IMR-90 (cell line): Measurements from ENCODE around the gene TMEM184B. TPM values are rescaled to one million over a fixed set of nuclear protein-coding genes. Genes with fewer than 3 reads are reported as not detected.

Experiments used
- ATAC-seq: fragments of 200-7000 bp; cut with Tn5 transposase; 2 replicates; pipeline ENCODE4 v1.9.1; 2020; ENCODE audit warnings: low read depth, mild to moderate bottlenecking, moderate library complexity
- BruUV-seq: library from RNA; stranded (reverse); fragments of 400-500 nt; replicated peaks from 2 replicates; lab custom pipeline; 2021; lab: Mats Ljungman, UMichigan
- CTCF ChIA-PET: fragments of 300-600 bp; formaldehyde crosslinking; extraction: SDS; loops from one replicate; lab custom pipeline; 2021; ENCODE audit warnings: antibody characterized with exemption; lab: Yijun Ruan, JAX
- POLR2A ChIA-PET: fragments of 300-600 bp; sonication (Branson Sonifier 250); formaldehyde crosslinking; loops from one replicate; lab custom pipeline; 2022; ENCODE audit warnings: antibody characterized with exemption; ENCODE audit not compliant: unreplicated experiment; lab: Charles Lee
- DNase-seq: peaks from one replicate; pipeline ENCODE4 v3.0.0; 2013
- H2AFZ ChIP-seq: replicated peaks from 2 replicates; pipeline ENCODE3; 2013; ENCODE audit warnings: low read length, mild to moderate bottlenecking; ENCODE audit not compliant: poor library complexity
- H2AK5ac ChIP-seq: 2 replicates; pipeline ENCODE4 v1.6.1; 2013; ENCODE audit warnings: low read depth, low read length, inconsistent platforms
- H2AK9ac ChIP-seq: replicated peaks from 2 replicates; pipeline ENCODE3; 2013; ENCODE audit warnings: mild to moderate bottlenecking, low read depth, low read length, moderate library complexity; ENCODE audit not compliant: poor library complexity
- H2BK120ac ChIP-seq: 2 replicates; pipeline ENCODE4 v1.6.1; 2013; ENCODE audit warnings: low read depth, low read length, inconsistent platforms
- H2BK15ac ChIP-seq: 3 replicates; pipeline ENCODE4 v1.6.1; 2013; ENCODE audit warnings: low read depth, low read length, inconsistent platforms
- H2BK20ac ChIP-seq: 2 replicates; pipeline ENCODE4 v1.6.1; 2013; ENCODE audit warnings: low read depth, mild to moderate bottlenecking, inconsistent platforms, low read length, moderate library complexity
- H2BK5ac ChIP-seq: 2 replicates; pipeline ENCODE4 v1.6.1; 2013; ENCODE audit warnings: mild to moderate bottlenecking, low read depth, low read length, inconsistent platforms; ENCODE audit not compliant: poor library complexity, severe bottlenecking
- H3K14ac ChIP-seq: replicated peaks from 2 replicates; pipeline ENCODE4 v1.6.1; 2013; ENCODE audit warnings: low read depth, low read length, inconsistent platforms
- H3K18ac ChIP-seq: 2 replicates; pipeline ENCODE4 v1.6.1; 2013; ENCODE audit warnings: low read depth, low read length, control low read depth
- H3K23ac ChIP-seq: 2 replicates; pipeline ENCODE4 v1.6.1; 2013; ENCODE audit warnings: low read depth, low read length, inconsistent platforms
- H3K27ac ChIP-seq: 2 replicates; pipeline ENCODE4 v1.5.1; 2013; ENCODE audit warnings: mild to moderate bottlenecking, control low read depth, low read length; ENCODE audit not compliant: insufficient read depth
- H3K27me3 ChIP-seq: 2 replicates; pipeline ENCODE4 v1.6.1; 2013; ENCODE audit warnings: low read length; ENCODE audit not compliant: control insufficient read depth, insufficient read depth
- H3K36me3 ChIP-seq: 2 replicates; pipeline ENCODE4 v1.6.1; 2013; ENCODE audit warnings: low read length, mixed read lengths; ENCODE audit not compliant: control insufficient read depth, insufficient read depth
- H3K4ac ChIP-seq: 2 replicates; pipeline ENCODE4 v1.6.1; 2013; ENCODE audit warnings: low read depth, low read length, inconsistent platforms
- H3K4me1 ChIP-seq: 2 replicates; pipeline ENCODE4 v1.6.1; 2013; ENCODE audit warnings: low read length, mixed read lengths; ENCODE audit not compliant: control insufficient read depth, insufficient read depth
- H3K4me2 ChIP-seq: 2 replicates; pipeline ENCODE4 v1.6.1; 2013; ENCODE audit warnings: low read depth, mild to moderate bottlenecking, control low read depth, low read length, moderate library complexity
- H3K4me3 ChIP-seq: 2 replicates; pipeline ENCODE4 v1.5.1; 2013; ENCODE audit warnings: low read depth, mild to moderate bottlenecking, control low read depth, low read length, moderate library complexity; ENCODE audit not compliant: insufficient read depth
- H3K56ac ChIP-seq: 2 replicates; pipeline ENCODE4 v1.6.1; 2013; ENCODE audit warnings: low read length, inconsistent platforms; ENCODE audit not compliant: insufficient read depth; ENCODE audit errors: extremely low read depth
- H3K79me1 ChIP-seq, 2 experiments: 2 replicates each; pipeline ENCODE4 v1.6.1; 2013; ENCODE audit warnings: low read length in 2 of 2, inconsistent platforms in 1 of 2, low read depth in 1 of 2
- H3K9ac ChIP-seq: 2 replicates; pipeline ENCODE4 v1.6.1; 2013; ENCODE audit warnings: low read depth, low read length, control low read depth
- H3K9me1 ChIP-seq: 2 replicates; pipeline ENCODE4 v1.6.1; 2013; ENCODE audit warnings: low read length, inconsistent platforms; ENCODE audit not compliant: insufficient read depth
- H3K9me3 ChIP-seq: 2 replicates; pipeline ENCODE4 v1.6.1; 2013; ENCODE audit warnings: low read length; ENCODE audit not compliant: control insufficient read depth, insufficient read depth
- H4K20me1 ChIP-seq: 2 replicates; pipeline ENCODE4 v1.6.1; 2013; ENCODE audit warnings: low read length, inconsistent platforms; ENCODE audit not compliant: insufficient read depth
- H4K5ac ChIP-seq: 2 replicates; pipeline ENCODE4 v1.6.1; 2013; ENCODE audit warnings: mild to moderate bottlenecking, low read depth, low read length, control low read depth
- H4K8ac ChIP-seq, 2 experiments: 2 replicates each; pipeline ENCODE4 v1.6.1; 2013; ENCODE audit warnings: low read depth in 2 of 2, low read length in 2 of 2, control low read depth in 1 of 2, inconsistent platforms in 1 of 2
- H4K91ac ChIP-seq: 2 replicates; pipeline ENCODE4 v1.6.1; 2013; ENCODE audit warnings: low read depth, low read length, inconsistent platforms; ENCODE audit not compliant: insufficient read depth
- CHD1 ChIP-seq: IDR thresholded peaks from 2 replicates; pipeline ENCODE4 v1.6.1; 2012; ENCODE audit warnings: low read depth, low read length, improper control_type of control experiment
- FOS ChIP-seq: fragments of 150-350 bp; IDR thresholded peaks from 2 replicates; pipeline ENCODE4 v1.6.1; 2016; ENCODE audit warnings: low read depth, low read length
- MAZ ChIP-seq: IDR thresholded peaks from 2 replicates; pipeline ENCODE4 v1.6.1; 2012; ENCODE audit warnings: low read depth, mild to moderate bottlenecking, low read length, improper control_type of control experiment, moderate library complexity, borderline replicate concordance
- RAD21 ChIP-seq: IDR thresholded peaks from 2 replicates; pipeline ENCODE4 v1.6.1; 2012; ENCODE audit warnings: low read length, improper control_type of control experiment
- WGBS, 2 experiments: methylation state at CpG; one replicate each; pipeline versions ENCODE4 v1.1.5 to v1.1.7; 2013; ENCODE audit warnings: missing lambda C conversion rate in 2 of 2; ENCODE audit not compliant: insufficient read length in 1 of 2; ENCODE audit errors: extremely low coverage in 2 of 2; 5-methylcytosine and 5-hydroxymethylcytosine counted together
- dilution Hi-C: fragments of 300-500 bp; cut with HindIII; formaldehyde crosslinking; loops from one replicate; pipeline ENCODE4 v1.14.3; 2018; ENCODE audit warnings: low sequenced_read_pairs; ENCODE audit not compliant: unreplicated experiment
- in situ Hi-C: fragments of 300-500 bp; cut with MboI; formaldehyde crosslinking; loops from 3 replicates; pipeline ENCODE4 v1.14.3; 2019; ENCODE audit warnings: low sequenced_read_pairs, inconsistent platforms, mixed read lengths
- intact Hi-C: fragments of 100-400 bp; cut with micrococcal nuclease; formaldehyde crosslinking; loops from 2 replicates; pipeline ENCODE4 v1.10.0; 2022
- polyA plus RNA-seq, 3 experiments: library from polyadenylated mRNA; depleted of rRNA; stranded (reverse); fragments of >200 nt; gene quantifications; 2 replicates each; pipeline ENCODE4 v1.2.3, GENCODE V29; 2012; ENCODE audit warnings: low replicate concordance in 1 of 3
- total RNA-seq: library from RNA; depleted of rRNA; stranded (reverse); fragments of >200 nt; gene quantifications from 2 replicates; pipeline ENCODE4 v1.2.3, GENCODE V29; 2012
- TF ChIP-seq, protein P1 (sequence below): fragments of 150-350 bp; IDR thresholded peaks from 2 replicates; pipeline ENCODE4 v1.6.1; 2017; ENCODE audit warnings: mild to moderate bottlenecking, antibody characterized with exemption, low read length, low read depth

The TMEM184B gene
- total and polyA plus RNA-seq, 2 of the 4 experiments (the other 2 are of a cell fraction) = 9.1 to 81.1 TPM

DNA sequence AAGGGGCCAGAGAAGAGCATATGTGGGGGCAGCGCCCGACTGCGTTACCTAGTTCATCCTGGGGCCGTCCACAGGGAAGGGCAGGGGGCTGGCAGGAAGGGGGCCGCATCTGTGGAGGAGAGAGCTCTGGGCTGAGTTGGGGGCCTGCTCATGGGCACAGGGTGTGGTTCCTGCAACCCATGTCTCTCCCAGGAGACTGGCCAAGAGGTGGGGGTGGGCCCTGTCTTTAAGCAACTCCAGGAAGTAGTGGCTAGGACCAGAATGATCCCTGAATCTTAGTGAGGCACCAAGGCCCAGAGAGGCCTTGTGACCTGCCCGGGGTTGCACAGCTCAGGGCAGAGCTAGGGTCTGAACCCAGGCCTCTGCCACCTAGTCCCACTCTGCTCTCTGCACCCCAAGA lies 22.5 kb upstream of the TMEM184B start:
- peaks cover 88% of the 10 kb centered on the region for H4K20me1 ChIP-seq
- H3K36me3 ChIP-seq = peaks cover 94% of the 10 kb centered on the region
- dilution Hi-C loops = no loop called here
- no peak overlapping the region for H2AK5ac ChIP-seq
- no peaks in the 10 kb centered on the region for H3K9me3 ChIP-seq
- no peak overlapping the region for H2BK120ac ChIP-seq
- no peaks in the 10 kb centered on the region for H3K9me1 ChIP-seq
- in situ Hi-C loops = no loop called here
- no peak overlapping the region for H3K4ac ChIP-seq
- H2BK5ac ChIP-seq = no peak overlapping the region
- no peak overlapping the region for H4K91ac ChIP-seq
- H4K8ac ChIP-seq = no peak overlapping the region
- H3K18ac ChIP-seq = no peak overlapping the region
- peaks cover 30 to 89% of the 10 kb centered on the region in 2 experiments for H3K79me1 ChIP-seq
- H2BK20ac ChIP-seq = no peak overlapping the region
- H3K4me1 ChIP-seq = peaks cover 3% of the 10 kb centered on the region; the same call in 1 of the 2 replicates
- H3K27ac ChIP-seq = no peak overlapping the region
- ChIA-PET POLR2A (no interaction called here), CTCF (no interaction called here)
- no peak overlapping the region for H3K9ac ChIP-seq
- H2AFZ ChIP-seq = no peak overlapping the region
- H3K23ac ChIP-seq = no peak overlapping the region
- no peak for ATAC-seq
- no peak for TF ChIP-seq RAD21
- TF ChIP-seq FOS = no peak
- no peak for TF ChIP-seq CHD1
- TF ChIP-seq, protein P1, sequence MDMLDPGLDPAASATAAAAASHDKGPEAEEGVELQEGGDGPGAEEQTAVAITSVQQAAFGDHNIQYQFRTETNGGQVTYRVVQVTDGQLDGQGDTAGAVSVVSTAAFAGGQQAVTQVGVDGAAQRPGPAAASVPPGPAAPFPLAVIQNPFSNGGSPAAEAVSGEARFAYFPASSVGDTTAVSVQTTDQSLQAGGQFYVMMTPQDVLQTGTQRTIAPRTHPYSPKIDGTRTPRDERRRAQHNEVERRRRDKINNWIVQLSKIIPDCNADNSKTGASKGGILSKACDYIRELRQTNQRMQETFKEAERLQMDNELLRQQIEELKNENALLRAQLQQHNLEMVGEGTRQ = no peak
- no peak for TF ChIP-seq MAZ
- intact Hi-C loops = no loop called here
- no peak overlapping the region for H3K56ac ChIP-seq
- H3K14ac ChIP-seq = no peak overlapping the region
- H4K5ac ChIP-seq = no peak overlapping the region
- no peak for DNase-seq
- H2BK15ac ChIP-seq = no peak overlapping the region
- H3K27me3 ChIP-seq = no peaks in the 10 kb centered on the region
- 93% methylated on average over 3 of the region's 6 CpGs; no CpG with 5 or more reads in 1 of the 2 experiments for WGBS, 2 experiments
- BruUV-seq = no TSS peak
- no peak overlapping the region for H2AK9ac ChIP-seq
- no peak overlapping the region for H3K4me2 ChIP-seq
- H3K4me3 ChIP-seq = no peak overlapping the region
